NB4 (cell line): Measurements from ENCODE around the gene FRAT1.

ENCODE experiments used
- CTCF ChIP-seq: IDR thresholded peaks from one replicate; pipeline ENCODE4 v1.5.1; 2012; ENCODE audit warnings: low read depth, low read length
- MAX ChIP-seq: IDR thresholded peaks from 2 replicates; pipeline ENCODE4 v1.6.1; 2011; ENCODE audit warnings: low read depth, low read length
- POLR2A ChIP-seq: IDR thresholded peaks from 2 replicates; pipeline ENCODE4 v1.6.1; 2011; ENCODE audit warnings: mild to moderate bottlenecking; ENCODE audit not compliant: insufficient read length; ENCODE audit errors: extremely low read depth

GRCh38 chr10:97311111-97311626, 7.9 kb upstream of the FRAT1 start:
- no peak for TF ChIP-seq POLR2A
- TF ChIP-seq CTCF: no peak
- no peak for TF ChIP-seq MAX
